HEK293 (cell line): ENCODE data around the gene AFF4.

Source experiments
- CTCF ChIA-PET: fragments of 350-600 bp; formaldehyde crosslinking; extraction: SDS; loops from one replicate; lab custom pipeline; 2021; ENCODE audit warnings: antibody characterized with exemption; lab: Yijun Ruan, JAX
- POLR2A ChIA-PET: fragments of 300-600 bp; formaldehyde crosslinking; extraction: SDS; loops from one replicate; lab custom pipeline; 2020; ENCODE audit warnings: antibody characterized with exemption, inconsistent platforms; lab: Yijun Ruan, JAX
- H3K27ac ChIP-seq: fragments of 200-500 bp; sonication (Bioruptor generic); 2 replicates; pipeline ENCODE4 v1.5.1; 2014; ENCODE audit warnings: low read depth, low read length, control low read depth, inconsistent platforms; ENCODE audit errors: extremely low read depth
- H3K36me3 ChIP-seq, 2 experiments: fragments of 200-500 bp in 1 of 2; sonication (Bioruptor generic) in 1 of 2; 1 replicate in 1 of 2; 2 replicates in 1 of 2; pipeline ENCODE4 v1.5.1; 2014 to 2017; ENCODE audit warnings: inconsistent platforms in 2 of 2, low read length in 2 of 2; ENCODE audit not compliant: control insufficient read depth in 2 of 2, insufficient read depth in 1 of 2
- H3K4me1 ChIP-seq: fragments of 200-500 bp; sonication (Bioruptor generic); 2 replicates; pipeline ENCODE4 v1.5.1; 2014; ENCODE audit warnings: mild to moderate bottlenecking, low read length, inconsistent platforms; ENCODE audit not compliant: control insufficient read depth, insufficient read depth
- H3K4me3 ChIP-seq: 2 replicates; pipeline ENCODE4 v1.5.1; 2011; ENCODE audit warnings: low read depth, mild to moderate bottlenecking, control low read depth, low read length, moderate library complexity
- H3K9me3 ChIP-seq: fragments of 200-500 bp; sonication (Bioruptor generic); 2 replicates; pipeline ENCODE4 v1.5.1; 2014; ENCODE audit warnings: low read depth, low read length, inconsistent platforms; ENCODE audit not compliant: control insufficient read depth, insufficient read depth
- BCL11B ChIP-seq: fragments of 450-650 bp; formaldehyde crosslinking; IDR thresholded peaks from 2 replicates; pipeline ENCODE4 v1.5.1; 2016; ENCODE audit warnings: low read depth, missing biosample characterization, missing genetic modification characterization
- GFI1B ChIP-seq: fragments of 450-650 bp; formaldehyde crosslinking; IDR thresholded peaks from 2 replicates; pipeline ENCODE4 v1.5.1; 2016; ENCODE audit warnings: missing biosample characterization, missing genetic modification characterization
- GLI2 ChIP-seq: fragments of 450-650 bp; formaldehyde crosslinking; IDR thresholded peaks from 2 replicates; pipeline ENCODE4; 2017; ENCODE audit warnings: missing biosample characterization, missing genetic modification characterization, low read depth, borderline replicate concordance
- HOXC10 ChIP-seq: sonication (generic); formaldehyde crosslinking; IDR thresholded peaks from 2 replicates; pipeline ENCODE4 v1.8.1; 2023; ENCODE audit warnings: mild to moderate bottlenecking, missing genetic modification reagents
- KLF1 ChIP-seq: fragments of 450-650 bp; formaldehyde crosslinking; IDR thresholded peaks from 2 replicates; pipeline ENCODE4 v1.5.1; 2016; ENCODE audit warnings: missing biosample characterization, missing genetic modification characterization
- KLF8 ChIP-seq: fragments of 450-650 bp; formaldehyde crosslinking; IDR thresholded peaks from 2 replicates; pipeline ENCODE4 v1.5.1; 2016; ENCODE audit warnings: missing biosample characterization, missing genetic modification characterization
- MYNN ChIP-seq: fragments of 450-650 bp; formaldehyde crosslinking; IDR thresholded peaks from 2 replicates; pipeline ENCODE4 v1.5.1; 2016; ENCODE audit warnings: missing biosample characterization, missing genetic modification characterization, borderline replicate concordance
- MZF1 ChIP-seq: fragments of 450-650 bp; formaldehyde crosslinking; IDR thresholded peaks from 2 replicates; pipeline ENCODE4 v1.5.1; 2017; ENCODE audit warnings: missing biosample characterization, missing genetic modification characterization, borderline replicate concordance
- PRDM10 ChIP-seq: fragments of 450-650 bp; formaldehyde crosslinking; IDR thresholded peaks from 2 replicates; pipeline ENCODE4 v1.5.1; 2016; ENCODE audit warnings: missing biosample characterization, missing genetic modification characterization
- PRDM6 ChIP-seq: fragments of 450-650 bp; formaldehyde crosslinking; IDR thresholded peaks from 2 replicates; pipeline ENCODE4 v1.5.1; 2017; ENCODE audit warnings: missing biosample characterization, missing genetic modification characterization
- SCRT1 ChIP-seq: fragments of 450-650 bp; formaldehyde crosslinking; IDR thresholded peaks from 2 replicates; pipeline ENCODE4 v1.5.1; 2016; ENCODE audit warnings: missing biosample characterization, missing genetic modification characterization, borderline replicate concordance
- SCRT2 ChIP-seq: fragments of 450-650 bp; formaldehyde crosslinking; IDR thresholded peaks from 2 replicates; pipeline ENCODE4 v1.5.1; 2016; ENCODE audit warnings: missing biosample characterization, missing genetic modification characterization
- ZBTB6 ChIP-seq: fragments of 450-650 bp; formaldehyde crosslinking; IDR thresholded peaks from 2 replicates; pipeline ENCODE4 v1.5.1; 2017; ENCODE audit warnings: missing biosample characterization, missing genetic modification characterization
- ZNF132 ChIP-seq: fragments of 450-650 bp; formaldehyde crosslinking; IDR thresholded peaks from 2 replicates; pipeline ENCODE4 v1.5.1; 2017; ENCODE audit warnings: missing biosample characterization, missing genetic modification characterization, borderline replicate concordance
- ZNF175 ChIP-seq: fragments of 450-650 bp; formaldehyde crosslinking; IDR thresholded peaks from 2 replicates; pipeline ENCODE4 v1.5.1; 2016; ENCODE audit warnings: missing biosample characterization, missing genetic modification characterization
- ZNF214 ChIP-seq: fragments of 450-650 bp; formaldehyde crosslinking; IDR thresholded peaks from 2 replicates; pipeline ENCODE4 v1.5.1; 2017; ENCODE audit warnings: missing biosample characterization, mild to moderate bottlenecking, missing genetic modification characterization, borderline replicate concordance
- ZNF223 ChIP-seq: fragments of 450-650 bp; formaldehyde crosslinking; IDR thresholded peaks from 2 replicates; pipeline ENCODE4 v1.5.1; 2016; ENCODE audit warnings: missing biosample characterization, missing genetic modification characterization
- ZNF423 ChIP-seq: fragments of 450-650 bp; formaldehyde crosslinking; IDR thresholded peaks from 2 replicates; pipeline ENCODE4 v1.5.1; 2016; ENCODE audit warnings: missing biosample characterization, missing genetic modification characterization
- ZNF449 ChIP-seq: fragments of 450-650 bp; formaldehyde crosslinking; IDR thresholded peaks from 2 replicates; pipeline ENCODE4 v1.5.1; 2017; ENCODE audit warnings: missing biosample characterization, mild to moderate bottlenecking, missing genetic modification characterization, moderate library complexity
- ZNF580 ChIP-seq: fragments of 450-650 bp; formaldehyde crosslinking; IDR thresholded peaks from 2 replicates; pipeline ENCODE4 v1.5.1; 2016; ENCODE audit warnings: missing biosample characterization, missing genetic modification characterization
- ZNF624 ChIP-seq: fragments of 450-650 bp; formaldehyde crosslinking; IDR thresholded peaks from 2 replicates; pipeline ENCODE4 v1.5.1; 2017; ENCODE audit warnings: missing biosample characterization, missing genetic modification characterization
- ZNF629 ChIP-seq: fragments of 450-650 bp; formaldehyde crosslinking; IDR thresholded peaks from 2 replicates; pipeline ENCODE4 v1.5.1; 2017; ENCODE audit warnings: missing biosample characterization, missing genetic modification characterization
- ZNF658 ChIP-seq: fragments of 450-650 bp; formaldehyde crosslinking; IDR thresholded peaks from 2 replicates; pipeline ENCODE4; 2016; ENCODE audit warnings: missing biosample characterization, missing genetic modification characterization
- ZNF677 ChIP-seq: fragments of 450-650 bp; IDR thresholded peaks from 2 replicates; pipeline ENCODE4 v1.5.0; 2018; ENCODE audit warnings: missing biosample characterization, mild to moderate bottlenecking, missing genetic modification characterization, moderate library complexity
- ZNF707 ChIP-seq: fragments of 450-650 bp; formaldehyde crosslinking; IDR thresholded peaks from 2 replicates; pipeline ENCODE4 v1.5.1; 2016; ENCODE audit warnings: missing biosample characterization, missing genetic modification characterization
- ZNF76 ChIP-seq: fragments of 450-650 bp; formaldehyde crosslinking; IDR thresholded peaks from 2 replicates; pipeline ENCODE4; 2016; ENCODE audit warnings: low read depth, missing biosample characterization, missing genetic modification characterization, borderline replicate concordance
- ZNF785 ChIP-seq: fragments of 450-650 bp; formaldehyde crosslinking; IDR thresholded peaks from 2 replicates; pipeline ENCODE4 v1.5.1; 2016; ENCODE audit warnings: missing biosample characterization, missing genetic modification characterization
- ZNF837 ChIP-seq: fragments of 450-650 bp; formaldehyde crosslinking; IDR thresholded peaks from 2 replicates; pipeline ENCODE4 v1.5.1; 2016; ENCODE audit warnings: missing biosample characterization, missing genetic modification characterization
- ZXDB ChIP-seq: fragments of 450-650 bp; formaldehyde crosslinking; IDR thresholded peaks from 2 replicates; pipeline ENCODE4 v1.5.1; 2016; ENCODE audit warnings: missing biosample characterization, missing genetic modification characterization

Gene AFF4

GRCh38 chr5:132877938-132878337 is 85.5 kb downstream of the AFF4 start (continued):
- TF ChIP-seq ZNF449 (peak; percentile 68; the same call in 1 of the 2 replicates), MZF1 (peak; percentile 93), ZNF629 (tag by site-specific recombination) (no peak), ZNF175 (tag by site-specific recombination) (no peak), ZXDB (tag by site-specific recombination) (peak; percentile 50; the same call in 1 of the 2 replicates), ZNF658 (tag by site-specific recombination) (no peak), ZNF580 (tag by site-specific recombination) (no peak), PRDM6 (tag by site-specific recombination) (peak; percentile 77), HOXC10 (CRISPR knock-in tag) (no peak), ZNF677 (no peak), ZNF707 (tag by site-specific recombination) (no peak), BCL11B (no peak), KLF1 (tag by site-specific recombination) (no peak), ZBTB6 (tag by site-specific recombination) (no peak), ZNF837 (tag by site-specific recombination) (no peak), GFI1B (no peak), SCRT1 (tag by site-specific recombination) (no peak)
- TF ChIP-seq, all 188 proteins: peak for 18

- Histone ChIP-seq H3K9me3 (no peaks in the 10 kb centered on the region), H3K4me3 (no peak overlapping the region), H3K27ac (no peak overlapping the region), H3K36me3 (peaks cover 29 to 90% of the 10 kb centered on the region in 2 experiments), H3K4me1 (peaks cover 9% of the 10 kb centered on the region)
- ChIA-PET POLR2A (interaction anchor here (0.6 to 1.4 kb wide), 3 partner anchors 11 to 86 kb away, joined by 4 to 8 read pairs (median 5); partner anchors contain the start of genes AFF4, GDF9 and UQCRQ), CTCF (interaction anchor here (0.6 to 1.1 kb wide), 7 partner anchors 11 to 672 kb away, joined by 3 to 6 read pairs (median 4); partner anchors contain the start of genes GDF9 and UQCRQ)
- no peak for TF ChIP-seq SCRT2
- no peak for TF ChIP-seq ZNF76 (tag by site-specific recombination)
- no peak for TF ChIP-seq ZNF223 (tag by site-specific recombination)
- TF ChIP-seq ZNF624 (tag by site-specific recombination) = no peak
- no peak for TF ChIP-seq ZNF214 (tag by site-specific recombination)
- TF ChIP-seq PRDM10 (tag by site-specific recombination) = no peak
- no peak for TF ChIP-seq KLF8 (tag by site-specific recombination)
- TF ChIP-seq ZNF132 (tag by site-specific recombination) = no peak
- TF ChIP-seq MYNN = no peak
- no peak for TF ChIP-seq ZNF785
- no peak for TF ChIP-seq GLI2 (tag by site-specific recombination)
- no peak for TF ChIP-seq ZNF423 (tag by site-specific recombination)
Measured at GRCh38 chr5:132877466-132877865, 86.0 kb downstream of the AFF4 start.
